ENCODE data around the gene PPP2CA.

The PPP2CA gene

GRCh38 chr5:134250949-134251348, 25.1 kb upstream of the PPP2CA start:
- no peak for TF ChIP-seq CTCF (IDR thresholded peaks at IDR 0.05; ENCODE audit: low read depth, low read length, missing control alignments)
- no peak for DNase-seq (ENCODE audit: low read depth)
- in situ Hi-C loops (cut with HindIII; ENCODE audit: low sequenced_read_pairs), result no loop called here
- no peak overlapping the region for H3K4me3 ChIP-seq (ENCODE audit: low read depth, low read length)

GRCh38 chr5:134249469-134250379, 23.9 kb upstream of the PPP2CA start:
- in situ Hi-C loops (cut with HindIII; ENCODE audit: low sequenced_read_pairs), result no loop called here
- TF ChIP-seq CTCF (IDR thresholded peaks at IDR 0.05; ENCODE audit: low read depth, low read length, missing control alignments), result no peak
- no peak for DNase-seq (ENCODE audit: low read depth)
- no peak overlapping the region for H3K4me3 ChIP-seq (ENCODE audit: low read depth, low read length)

GRCh38 chr5:134248256-134248655, 22.4 kb upstream of the PPP2CA start:
- no peak for DNase-seq (ENCODE audit: low read depth)
- in situ Hi-C loops (cut with HindIII; ENCODE audit: low sequenced_read_pairs), result no loop called here
- no peak overlapping the region for H3K4me3 ChIP-seq (ENCODE audit: low read depth, low read length)
- no peak for TF ChIP-seq CTCF (IDR thresholded peaks at IDR 0.05; ENCODE audit: low read depth, low read length, missing control alignments)

GRCh38 chr5:134247428-134248224, 21.8 kb upstream of the PPP2CA start:
- no peak for TF ChIP-seq CTCF (IDR thresholded peaks at IDR 0.05; ENCODE audit: low read depth, low read length, missing control alignments)
- no peak overlapping the region for H3K4me3 ChIP-seq (ENCODE audit: low read depth, low read length)
- in situ Hi-C loops (cut with HindIII; ENCODE audit: low sequenced_read_pairs), result no loop called here
- peak; percentile 85 for DNase-seq (ENCODE audit: low read depth)

- in situ Hi-C loops (cut with HindIII; ENCODE audit: low sequenced_read_pairs), result no loop called here
- TF ChIP-seq CTCF (IDR thresholded peaks at IDR 0.05; ENCODE audit: low read depth, low read length, missing control alignments), result no peak
- DNase-seq (ENCODE audit: low read depth), result no peak
Observed at GRCh38 chr5:134246771-134247427, 21.0 kb upstream of the PPP2CA start.

GRCh38 chr5:134245692-134246091, 19.8 kb upstream of the PPP2CA start:
- in situ Hi-C loops (cut with HindIII; ENCODE audit: low sequenced_read_pairs), result no loop called here
- no peak for DNase-seq (ENCODE audit: low read depth)
- no peak overlapping the region for H3K4me3 ChIP-seq (ENCODE audit: low read depth, low read length)
- no peak for TF ChIP-seq CTCF (IDR thresholded peaks at IDR 0.05; ENCODE audit: low read depth, low read length, missing control alignments)

More at GRCh38 chr5:134246771-134247427, 21.0 kb upstream of the PPP2CA start:
- no peak overlapping the region for H3K4me3 ChIP-seq (ENCODE audit: low read depth, low read length)
